GM18873 (cell line): Measurements from ENCODE around the gene SPSB1.

Experiments
- ATAC-seq: cut with Tn5 transposase; IDR thresholded peaks from one replicate; pipeline ENCODE4 v1.9.1; 2021; ENCODE audit warnings: mild to moderate bottlenecking, moderate library complexity, moderate number of reproducible peaks; ENCODE audit not compliant: unreplicated experiment, low FRiP score

The SPSB1 gene

GRCh38 chr1:9413071-9413876 is 120.6 kb downstream of the SPSB1 start:
- ATAC-seq: peak; percentile 40

- ATAC-seq: peak; percentile 8
Measured at GRCh38 chr1:9413877-9414213, 121.2 kb downstream of the SPSB1 start.

- no peak for ATAC-seq
Measured at GRCh38 chr1:9416506-9416905, 123.8 kb downstream of the SPSB1 start.

GRCh38 chr1:9416918-9417500 is 124.3 kb downstream of the SPSB1 start:
- no peak for ATAC-seq

GRCh38 chr1:9417695-9418094 is 125.0 kb downstream of the SPSB1 start:
- no peak for ATAC-seq

- no peak for ATAC-seq
Measured at GRCh38 chr1:9418851-9419250, 126.2 kb downstream of the SPSB1 start.
